ENCODE data around the gene FOXN3.

FOXN3 gene

GRCh38 chr14:89198544-89199329 lies 218.3 kb downstream of the FOXN3 start:
- no peak for DNase-seq
- TF ChIP-seq GATA1 (IDR thresholded peaks at IDR 0.05; ENCODE audit: low read depth, low read length) (no peak), POLR2A (IDR thresholded peaks at IDR 0.05; ENCODE audit: low read length) (no peak)

- no peak for DNase-seq
Observed at GRCh38 chr14:89197623-89198022, 219.4 kb downstream of the FOXN3 start.

GRCh38 chr14:89196545-89196944 lies 220.5 kb downstream of the FOXN3 start:
- TF ChIP-seq POLR2A (IDR thresholded peaks at IDR 0.05; ENCODE audit: low read length) (no peak), GATA1 (IDR thresholded peaks at IDR 0.05; ENCODE audit: low read depth, low read length) (no peak)
- DNase-seq, result no peak

More at GRCh38 chr14:89197623-89198022, 219.4 kb downstream of the FOXN3 start:
- no peak for TF ChIP-seq GATA1 (IDR thresholded peaks at IDR 0.05; ENCODE audit: low read depth, low read length)
- TF ChIP-seq POLR2A (IDR thresholded peaks at IDR 0.05; ENCODE audit: low read length), result no peak

GRCh38 chr14:89194376-89194775 lies 222.7 kb downstream of the FOXN3 start:
- no peak for TF ChIP-seq POLR2A (IDR thresholded peaks at IDR 0.05; ENCODE audit: low read length)
- no peak for TF ChIP-seq GATA1 (IDR thresholded peaks at IDR 0.05; ENCODE audit: low read depth, low read length)
- DNase-seq, result peak; percentile 20 to 68

- TF ChIP-seq GATA1 (IDR thresholded peaks at IDR 0.05; ENCODE audit: low read depth, low read length) (no peak), POLR2A (IDR thresholded peaks at IDR 0.05; ENCODE audit: low read length) (no peak)
- no peak for DNase-seq
Observed at GRCh38 chr14:89190765-89191513, 226.1 kb downstream of the FOXN3 start.

- TF ChIP-seq GATA1 (IDR thresholded peaks at IDR 0.05; ENCODE audit: low read depth, low read length) (no peak), POLR2A (IDR thresholded peaks at IDR 0.05; ENCODE audit: low read length) (no peak)
- DNase-seq, result no peak
Observed at GRCh38 chr14:89188492-89188891, 228.5 kb downstream of the FOXN3 start.

- TF ChIP-seq POLR2A (IDR thresholded peaks at IDR 0.05; ENCODE audit: low read length) (no peak), GATA1 (IDR thresholded peaks at IDR 0.05; ENCODE audit: low read depth, low read length) (no peak)
- DNase-seq, result no peak
Observed at GRCh38 chr14:89187501-89187900, 229.5 kb downstream of the FOXN3 start.

- TF ChIP-seq GATA1 (IDR thresholded peaks at IDR 0.05; ENCODE audit: low read depth, low read length), result no peak
- DNase-seq, result no peak
Observed at GRCh38 chr14:89186856-89187376, 230.1 kb downstream of the FOXN3 start.

- no peak for DNase-seq
- TF ChIP-seq GATA1 (IDR thresholded peaks at IDR 0.05; ENCODE audit: low read depth, low read length) (no peak), POLR2A (IDR thresholded peaks at IDR 0.05; ENCODE audit: low read length) (no peak)
Observed at GRCh38 chr14:89185919-89186855, 230.8 kb downstream of the FOXN3 start.

- TF ChIP-seq GATA1 (IDR thresholded peaks at IDR 0.05; ENCODE audit: low read depth, low read length), result no peak
- no peak for TF ChIP-seq POLR2A (IDR thresholded peaks at IDR 0.05; ENCODE audit: low read length)
- no peak for DNase-seq
Observed at GRCh38 chr14:89184952-89185351, 232.1 kb downstream of the FOXN3 start.

GRCh38 chr14:89182326-89182725 lies 234.7 kb downstream of the FOXN3 start:
- peak in 1 of 2 experiments; percentile 38 for DNase-seq
- TF ChIP-seq GATA1 (IDR thresholded peaks at IDR 0.05; ENCODE audit: low read depth, low read length) (no peak), POLR2A (IDR thresholded peaks at IDR 0.05; ENCODE audit: low read length) (no peak)

- DNase-seq, result no peak
- TF ChIP-seq POLR2A (IDR thresholded peaks at IDR 0.05; ENCODE audit: low read length) (no peak), GATA1 (IDR thresholded peaks at IDR 0.05; ENCODE audit: low read depth, low read length) (no peak)
Observed at GRCh38 chr14:89180546-89180945, 236.5 kb downstream of the FOXN3 start.

GRCh38 chr14:89179891-89180404 lies 237.1 kb downstream of the FOXN3 start:
- DNase-seq, result no peak
- TF ChIP-seq POLR2A (IDR thresholded peaks at IDR 0.05; ENCODE audit: low read length) (no peak), GATA1 (IDR thresholded peaks at IDR 0.05; ENCODE audit: low read depth, low read length) (no peak)

Measured in erythroblast (primary cell).